Suprapubic skin (tissue), 4 donors: ENCODE data around the gene DYNC2H1.

ENCODE experiments used
- POLR2A ChIP-seq, 2 donors: fragments of 450-650 bp; IDR thresholded peaks; one replicate each; pipeline ENCODE4 v1.6.1; 2017; ENCODE audit warnings: antibody characterized with exemption in 2 of 2, mild to moderate bottlenecking in 2 of 2, moderate library complexity in 2 of 2
- POLR2AphosphoS5 ChIP-seq, 3 donors: sonication (generic); formaldehyde crosslinking; IDR thresholded peaks; one replicate each; pipeline ENCODE4 v1.6.1; 2017; ENCODE audit warnings: antibody characterized with exemption in 3 of 3
- TF ChIP-seq, protein P1 (sequence below), 2 donors: fragments of 200-600 bp in 1 of 2; fragments of 450-650 bp in 1 of 2; sonication (generic) in 1 of 2; IDR thresholded peaks; one replicate each; pipeline ENCODE4 v1.5.1; 2016 to 2019; ENCODE audit warnings: antibody characterized with exemption in 2 of 2, mild to moderate bottlenecking in 1 of 2, moderate library complexity in 1 of 2

DNA sequence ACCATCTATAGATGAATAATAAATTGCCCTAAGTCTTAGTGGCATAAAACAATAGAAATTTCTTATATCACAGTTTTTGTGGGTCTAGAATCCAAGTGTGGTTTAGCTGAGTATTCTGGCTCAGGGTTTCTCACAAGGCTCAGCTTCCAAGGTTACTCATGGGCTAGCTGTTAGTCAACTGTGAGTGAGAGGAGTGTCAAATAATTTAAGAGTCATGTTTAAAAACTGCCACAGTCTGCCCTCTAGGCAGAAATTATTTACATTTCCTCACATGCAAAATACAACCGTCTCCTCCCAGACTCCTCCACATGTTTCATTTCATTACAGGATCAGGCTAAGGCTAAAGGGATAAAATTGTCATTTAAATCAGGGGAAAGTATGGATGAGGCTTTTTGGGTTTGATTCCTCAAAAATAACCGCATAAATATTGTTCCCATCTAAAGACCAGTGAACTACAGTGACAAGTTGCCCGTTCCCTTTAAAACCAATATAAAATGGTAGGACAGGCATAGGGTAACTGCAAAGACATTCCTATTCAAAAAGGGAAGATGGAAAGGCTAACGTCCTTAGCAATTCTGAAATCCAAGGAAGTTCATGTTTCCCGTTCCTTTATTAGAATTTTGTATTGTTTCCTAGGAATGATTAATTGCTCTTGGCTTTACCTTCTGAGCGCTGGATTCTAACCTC, 324.3 kb downstream of the DYNC2H1 start:
- TF ChIP-seq POLR2A (IDR thresholded peaks at IDR 0.05) (no peak), POLR2AphosphoS5 (IDR thresholded peaks at IDR 0.05) (no peak)
- TF ChIP-seq, protein P1, sequence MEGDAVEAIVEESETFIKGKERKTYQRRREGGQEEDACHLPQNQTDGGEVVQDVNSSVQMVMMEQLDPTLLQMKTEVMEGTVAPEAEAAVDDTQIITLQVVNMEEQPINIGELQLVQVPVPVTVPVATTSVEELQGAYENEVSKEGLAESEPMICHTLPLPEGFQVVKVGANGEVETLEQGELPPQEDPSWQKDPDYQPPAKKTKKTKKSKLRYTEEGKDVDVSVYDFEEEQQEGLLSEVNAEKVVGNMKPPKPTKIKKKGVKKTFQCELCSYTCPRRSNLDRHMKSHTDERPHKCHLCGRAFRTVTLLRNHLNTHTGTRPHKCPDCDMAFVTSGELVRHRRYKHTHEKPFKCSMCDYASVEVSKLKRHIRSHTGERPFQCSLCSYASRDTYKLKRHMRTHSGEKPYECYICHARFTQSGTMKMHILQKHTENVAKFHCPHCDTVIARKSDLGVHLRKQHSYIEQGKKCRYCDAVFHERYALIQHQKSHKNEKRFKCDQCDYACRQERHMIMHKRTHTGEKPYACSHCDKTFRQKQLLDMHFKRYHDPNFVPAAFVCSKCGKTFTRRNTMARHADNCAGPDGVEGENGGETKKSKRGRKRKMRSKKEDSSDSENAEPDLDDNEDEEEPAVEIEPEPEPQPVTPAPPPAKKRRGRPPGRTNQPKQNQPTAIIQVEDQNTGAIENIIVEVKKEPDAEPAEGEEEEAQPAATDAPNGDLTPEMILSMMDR (IDR thresholded peaks at IDR 0.05): no peak
